H9 (cell line): Measurements from ENCODE around the gene ARSI. TPM values are rescaled to one million over a fixed set of nuclear protein-coding genes. Genes with fewer than 3 reads are reported as not detected.

ENCODE experiments used
- DNase-seq: peaks from one replicate; pipeline ENCODE4 v3.0.0-alpha.2; 2017
- H2AFZ ChIP-seq: one replicate; pipeline ENCODE4 v1.6.1; 2013; ENCODE audit warnings: mild to moderate bottlenecking, low read length, control low read depth, moderate library complexity
- H2AK5ac ChIP-seq: 2 replicates; pipeline ENCODE4 v1.6.1; 2013; ENCODE audit warnings: low read length, control low read depth, mixed read lengths; ENCODE audit not compliant: insufficient read length
- H2BK120ac ChIP-seq: one replicate; pipeline ENCODE4 v1.6.1; 2013; ENCODE audit warnings: low read depth, mild to moderate bottlenecking, low read length, control low read depth, inconsistent platforms; ENCODE audit not compliant: poor library complexity, severe bottlenecking
- H2BK12ac ChIP-seq: 2 replicates; pipeline ENCODE4 v1.6.1; 2013; ENCODE audit warnings: low read length, control low read depth, mixed read lengths, low read depth; ENCODE audit not compliant: insufficient read length
- H2BK15ac ChIP-seq: 2 replicates; pipeline ENCODE4 v1.6.1; 2013; ENCODE audit warnings: low read depth, low read length, control low read depth
- H2BK20ac ChIP-seq: one replicate; pipeline ENCODE4 v1.6.1; 2013; ENCODE audit warnings: low read depth, mild to moderate bottlenecking, low read length, control low read depth, inconsistent platforms; ENCODE audit not compliant: poor library complexity, severe bottlenecking
- H2BK5ac ChIP-seq: 2 replicates; pipeline ENCODE4 v1.6.1; 2013; ENCODE audit warnings: low read length, control low read depth, mixed read lengths; ENCODE audit not compliant: insufficient read length
- H3K14ac ChIP-seq: 2 replicates; pipeline ENCODE4 v1.6.1; 2013; ENCODE audit warnings: low read length, control low read depth; ENCODE audit not compliant: insufficient read depth
- H3K18ac ChIP-seq: 2 replicates; pipeline ENCODE4 v1.6.1; 2013; ENCODE audit warnings: low read depth, mild to moderate bottlenecking, mixed read lengths, low read length, control low read depth; ENCODE audit not compliant: insufficient read length
- H3K23ac ChIP-seq: 2 replicates; pipeline ENCODE4 v1.6.1; 2013; ENCODE audit warnings: low read length, control low read depth, mixed read lengths, low read depth; ENCODE audit not compliant: insufficient read length
- H3K23me2 ChIP-seq: 2 replicates; pipeline ENCODE4 v1.6.1; 2013; ENCODE audit warnings: low read depth, mild to moderate bottlenecking, mixed read lengths, low read length, control low read depth; ENCODE audit not compliant: insufficient read length, poor library complexity, severe bottlenecking
- H3K27ac ChIP-seq: 2 replicates; pipeline ENCODE4 v1.5.1; 2013; ENCODE audit warnings: low read length, control low read depth, mixed read lengths, low read depth; ENCODE audit not compliant: insufficient read length
- H3K27me3 ChIP-seq: 2 replicates; pipeline ENCODE4 v1.6.1; 2013; ENCODE audit warnings: low read length, control low read depth, inconsistent platforms; ENCODE audit not compliant: insufficient read depth
- H3K4ac ChIP-seq: 2 replicates; pipeline ENCODE4 v1.6.1; 2013; ENCODE audit warnings: low read depth, mild to moderate bottlenecking, control low read depth, inconsistent platforms, low read length, moderate library complexity
- H3K4me1 ChIP-seq: 2 replicates; pipeline ENCODE4 v1.6.1; 2013; ENCODE audit warnings: low read length, control low read depth, inconsistent platforms; ENCODE audit not compliant: insufficient read depth
- H3K4me2 ChIP-seq: 2 replicates; pipeline ENCODE4 v1.6.1; 2013; ENCODE audit warnings: low read length, control low read depth, mixed read lengths; ENCODE audit not compliant: insufficient read length, insufficient read depth
- H3K56ac ChIP-seq: 2 replicates; pipeline ENCODE4 v1.6.1; 2013; ENCODE audit warnings: low read depth, mild to moderate bottlenecking, mixed read lengths, low read length, control low read depth; ENCODE audit not compliant: insufficient read length
- H3K79me1 ChIP-seq: 2 replicates; pipeline ENCODE4 v1.6.1; 2013; ENCODE audit warnings: low read depth, mild to moderate bottlenecking, moderate library complexity, low read length, control low read depth, inconsistent platforms; ENCODE audit not compliant: insufficient read depth, poor library complexity, severe bottlenecking
- H3K79me2 ChIP-seq: 2 replicates; pipeline ENCODE4 v1.6.1; 2013; ENCODE audit warnings: low read length, control low read depth, inconsistent platforms; ENCODE audit not compliant: insufficient read depth
- H3K9ac ChIP-seq: 2 replicates; pipeline ENCODE4 v1.6.1; 2013; ENCODE audit warnings: low read length, control low read depth, mixed read lengths; ENCODE audit not compliant: insufficient read length; ENCODE audit errors: extremely low read depth
- H3K9me3 ChIP-seq: one replicate; pipeline ENCODE4 v1.6.1; 2013; ENCODE audit warnings: low read depth, low read length, inconsistent platforms; ENCODE audit not compliant: control insufficient read depth
- H3T11ph ChIP-seq: one replicate; pipeline ENCODE4 v1.6.1; 2013; ENCODE audit warnings: mild to moderate bottlenecking, low read length, control low read depth, inconsistent platforms
- H4K20me1 ChIP-seq: one replicate; pipeline ENCODE4 v1.6.1; 2013; ENCODE audit not compliant: control insufficient read depth, insufficient read length, insufficient read depth
- H4K5ac ChIP-seq: 2 replicates; pipeline ENCODE4 v1.6.1; 2013; ENCODE audit warnings: low read depth, mild to moderate bottlenecking, mixed read lengths, low read length, control low read depth; ENCODE audit not compliant: insufficient read length
- H4K8ac ChIP-seq: replicated peaks from 2 replicates; pipeline ENCODE4 v1.6.1; 2013; ENCODE audit warnings: low read length, control low read depth, mixed read lengths, low read depth; ENCODE audit not compliant: insufficient read length
- H4K91ac ChIP-seq: 2 replicates; pipeline ENCODE4 v1.6.1; 2013; ENCODE audit warnings: low read depth, mild to moderate bottlenecking, moderate library complexity, mixed read lengths, low read length, control low read depth; ENCODE audit not compliant: insufficient read length
- H3K27ac Mint-ChIP-seq, 3 experiments: 2 replicates in 2 of 3; 3 replicates in 1 of 3; pipeline ENCODE4 v1.8.0; 2020 to 2021; ENCODE audit warnings: mixed read lengths in 3 of 3, mild to moderate bottlenecking in 1 of 3, moderate library complexity in 1 of 3
- H3K27me3 Mint-ChIP-seq: 2 replicates; pipeline ENCODE4 v1.8.0; 2021; ENCODE audit warnings: low read depth, mild to moderate bottlenecking, moderate library complexity, mixed read lengths
- H3K36me3 Mint-ChIP-seq, 3 experiments: 2 replicates in 2 of 3; 3 replicates in 1 of 3; pipeline ENCODE4 v1.8.0; 2020 to 2021; ENCODE audit warnings: low read depth in 3 of 3, mixed read lengths in 3 of 3; ENCODE audit not compliant: insufficient read depth in 1 of 3
- H3K4me1 Mint-ChIP-seq, 2 experiments: 2 replicates each; pipeline ENCODE4 v1.8.0; 2020; ENCODE audit warnings: mixed read lengths in 2 of 2
- H3K4me3 Mint-ChIP-seq, 2 experiments: 2 replicates in 1 of 2; 3 replicates in 1 of 2; pipeline ENCODE4 v1.8.0; 2020 to 2021; ENCODE audit warnings: mild to moderate bottlenecking in 2 of 2, mixed read lengths in 2 of 2, moderate library complexity in 1 of 2
- H3K9me3 Mint-ChIP-seq, 2 experiments: 2 replicates in 1 of 2; 3 replicates in 1 of 2; pipeline ENCODE4 v1.8.0; 2020; ENCODE audit warnings: mild to moderate bottlenecking in 2 of 2, mixed read lengths in 2 of 2, moderate library complexity in 1 of 2
- CTCF ChIP-seq: fragments of 200-600 bp; sonication (generic); conservative IDR thresholded peaks from 3 replicates; pipeline ENCODE4 v1.8.0; 2021; ENCODE audit warnings: antibody characterized with exemption, mild to moderate bottlenecking
- WGBS: extraction: QIAGEN DNeasy Blood & Tissue Kit; methylation state at CpG from one replicate; pipeline ENCODE4 v1.1.7; 2013; ENCODE audit warnings: missing lambda C conversion rate, low lambda C conversion rate, mixed read lengths; ENCODE audit not compliant: insufficient read length; ENCODE audit errors: extremely low coverage; 5-methylcytosine and 5-hydroxymethylcytosine counted together
- total RNA-seq: library from RNA; stranded (reverse); gene quantifications from 2 replicates; pipeline ENCODE4 v1.2.1, GENCODE V29; 2021

Gene ARSI
- total RNA-seq, 1 experiment from 2014 or later: 1.7 TPM

- Histone ChIP-seq H3K79me1 (no peaks in the 10 kb centered on the region), H3K23ac (no peak overlapping the region), H2AFZ (no peak overlapping the region), H4K5ac (no peak overlapping the region), H3T11ph (no peak overlapping the region), H3K9ac (no peak overlapping the region), H4K91ac (no peak overlapping the region), H3K4me1 (no peaks in the 10 kb centered on the region), H3K56ac (no peak overlapping the region), H3K18ac (no peak overlapping the region), H2BK120ac (no peak overlapping the region), H2BK12ac (no peak overlapping the region), H3K23me2 (no peaks in the 10 kb centered on the region), H3K4ac (no peak overlapping the region), H3K27ac (no peak overlapping the region), H4K8ac (no peak overlapping the region), H3K4me2 (no peak overlapping the region), H2BK5ac (no peak overlapping the region), H3K9me3 (no peaks in the 10 kb centered on the region), H2BK20ac (no peak overlapping the region), H3K27me3 (no peaks in the 10 kb centered on the region), H2AK5ac (no peak overlapping the region), H2BK15ac (no peak overlapping the region), H3K14ac (no peak overlapping the region), H3K79me2 (no peaks in the 10 kb centered on the region), H4K20me1 (no peaks in the 10 kb centered on the region)
- WGBS: no CpG with 5 or more reads among the region's 4 CpGs
- no peak for TF ChIP-seq CTCF
- Mint-ChIP-seq H3K36me3 (no peaks in the 10 kb centered on the region), H3K4me1 (peaks cover 0 to 7% of the 10 kb centered on the region in 2 experiments; a peak in 2 of 4 replicates), H3K9me3 (no peaks in the 10 kb centered on the region; a peak in 1 of 5 replicates), H3K27me3 (no peaks in the 10 kb centered on the region; the same call in 1 of the 2 replicates), H3K27ac (no peak overlapping the region), H3K4me3 (no peak overlapping the region)
- no peak for DNase-seq
These were observed 37.1 kb upstream of the ARSI start for GRCh38 chr5:150339841-150340240.
